ENCODE data around the gene AMDHD2.
A peak's percentile ranks its signal among the peaks of the same experiment; 100 is the strongest.
"Not testable (repeated sequence)": the region's sequence is repeated elsewhere in the genome, so short reads cannot be mapped to it uniquely, and the experiment has no call there.

The AMDHD2 gene

DNA sequence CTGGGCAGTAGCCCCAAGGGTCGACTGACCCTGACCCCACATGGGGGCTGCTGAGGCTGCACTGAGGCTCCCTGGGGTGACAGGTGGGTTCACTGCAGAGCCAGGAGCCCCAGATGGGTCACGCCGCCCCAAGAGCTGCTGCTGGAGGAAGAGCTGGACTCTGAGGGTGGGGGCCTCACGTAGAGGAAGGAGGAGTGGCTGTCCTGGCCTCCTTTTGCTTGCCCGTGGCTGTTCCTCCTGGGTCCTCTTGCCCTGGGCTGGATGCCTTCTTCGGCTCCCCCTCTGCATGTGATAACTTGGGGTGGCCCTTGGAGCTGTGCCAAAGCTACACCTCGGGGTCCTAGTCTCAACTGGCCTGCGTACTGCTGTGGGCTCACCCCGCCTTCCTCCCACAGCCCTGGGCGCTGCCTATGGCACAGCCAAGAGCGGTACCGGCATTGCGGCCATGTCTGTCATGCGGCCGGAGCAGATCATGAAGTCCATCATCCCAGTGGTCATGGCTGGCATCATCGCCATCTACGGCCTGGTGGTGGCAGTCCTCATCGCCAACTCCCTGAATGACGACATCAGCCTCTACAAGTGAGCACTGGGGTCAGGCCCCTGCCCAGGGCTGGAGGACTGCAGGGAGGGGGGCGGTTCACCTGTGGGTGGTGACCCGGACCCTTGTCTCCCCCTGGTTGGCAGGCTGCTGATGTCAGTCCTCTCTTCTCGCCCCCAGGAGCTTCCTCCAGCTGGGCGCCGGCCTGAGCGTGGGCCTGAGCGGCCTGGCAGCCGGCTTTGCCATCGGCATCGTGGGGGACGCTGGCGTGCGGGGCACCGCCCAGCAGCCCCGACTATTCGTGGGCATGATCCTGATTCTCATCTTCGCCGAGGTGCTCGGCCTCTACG, 1.1 kb upstream of the AMDHD2 start:
- FAIRE-seq, result no peak

GRCh38 chr16:2519711-2520080, 475 bp upstream of the AMDHD2 start:
- no peak for FAIRE-seq

GRCh38 chr16:2520784-2521531, 787 bp downstream of the AMDHD2 start:
- no peak for FAIRE-seq

DNA sequence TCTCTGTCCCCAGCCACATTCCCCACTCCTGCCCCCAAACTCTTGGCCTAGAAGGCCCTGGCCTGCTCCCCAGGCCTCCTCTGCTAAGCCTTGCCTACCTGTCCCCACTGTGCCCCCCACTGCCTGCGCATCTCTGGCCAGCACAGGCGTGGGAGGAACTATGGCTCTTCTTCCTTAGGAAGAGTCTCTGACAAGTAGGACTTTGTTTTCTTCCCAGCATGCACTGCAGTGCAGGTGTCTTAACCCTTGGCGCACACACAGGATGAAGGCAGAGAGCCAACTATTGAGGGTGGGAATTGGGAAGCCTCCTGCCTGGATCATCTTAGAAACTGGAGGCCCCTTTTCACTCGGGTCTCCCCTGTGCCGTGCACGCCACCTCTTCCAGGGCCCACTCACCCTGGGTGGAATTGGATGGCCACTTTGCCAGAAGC, 3.6 kb downstream of the AMDHD2 start:
- FAIRE-seq, result no peak

GRCh38 chr16:2524339-2524938, 4.3 kb downstream of the AMDHD2 start:
- FAIRE-seq, result no peak

DNA sequence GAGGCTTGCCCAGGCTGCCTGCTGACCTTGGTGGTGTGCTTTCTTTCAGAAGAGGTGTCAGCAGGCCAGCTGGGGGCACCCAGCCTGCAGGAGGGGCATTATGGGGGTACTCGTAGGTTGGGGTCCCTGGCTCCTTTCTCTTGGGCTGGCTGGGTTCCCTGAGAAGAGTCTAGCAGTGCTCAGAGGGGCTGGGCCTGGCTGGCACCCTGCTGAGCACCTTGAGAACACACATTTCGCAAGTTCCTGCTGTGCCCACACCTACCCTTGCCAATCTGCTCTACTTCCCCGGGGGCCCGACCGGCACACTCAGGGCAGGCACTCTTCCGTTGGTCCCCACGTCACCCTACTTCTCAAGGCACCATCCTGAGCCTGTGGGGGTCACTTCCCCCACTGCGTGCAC, 6.0 kb downstream of the AMDHD2 start:
- FAIRE-seq, result no peak

- no peak for FAIRE-seq
These were observed 7.1 kb downstream of the AMDHD2 start for GRCh38 chr16:2527071-2527783.

DNA sequence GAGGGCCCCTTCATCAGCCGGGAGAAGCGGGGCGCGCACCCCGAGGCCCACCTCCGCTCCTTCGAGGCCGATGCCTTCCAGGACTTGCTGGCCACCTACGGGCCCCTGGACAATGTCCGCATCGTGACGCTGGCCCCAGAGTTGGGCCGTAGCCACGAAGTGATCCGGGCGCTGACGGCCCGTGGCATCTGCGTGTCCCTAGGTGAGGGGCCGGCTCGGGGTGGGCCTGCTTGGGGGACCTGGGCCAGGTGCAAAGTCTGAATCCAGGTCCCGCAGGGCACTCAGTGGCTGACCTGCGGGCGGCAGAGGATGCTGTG, 7.6 kb downstream of the AMDHD2 start:
- no peak for FAIRE-seq

DNA sequence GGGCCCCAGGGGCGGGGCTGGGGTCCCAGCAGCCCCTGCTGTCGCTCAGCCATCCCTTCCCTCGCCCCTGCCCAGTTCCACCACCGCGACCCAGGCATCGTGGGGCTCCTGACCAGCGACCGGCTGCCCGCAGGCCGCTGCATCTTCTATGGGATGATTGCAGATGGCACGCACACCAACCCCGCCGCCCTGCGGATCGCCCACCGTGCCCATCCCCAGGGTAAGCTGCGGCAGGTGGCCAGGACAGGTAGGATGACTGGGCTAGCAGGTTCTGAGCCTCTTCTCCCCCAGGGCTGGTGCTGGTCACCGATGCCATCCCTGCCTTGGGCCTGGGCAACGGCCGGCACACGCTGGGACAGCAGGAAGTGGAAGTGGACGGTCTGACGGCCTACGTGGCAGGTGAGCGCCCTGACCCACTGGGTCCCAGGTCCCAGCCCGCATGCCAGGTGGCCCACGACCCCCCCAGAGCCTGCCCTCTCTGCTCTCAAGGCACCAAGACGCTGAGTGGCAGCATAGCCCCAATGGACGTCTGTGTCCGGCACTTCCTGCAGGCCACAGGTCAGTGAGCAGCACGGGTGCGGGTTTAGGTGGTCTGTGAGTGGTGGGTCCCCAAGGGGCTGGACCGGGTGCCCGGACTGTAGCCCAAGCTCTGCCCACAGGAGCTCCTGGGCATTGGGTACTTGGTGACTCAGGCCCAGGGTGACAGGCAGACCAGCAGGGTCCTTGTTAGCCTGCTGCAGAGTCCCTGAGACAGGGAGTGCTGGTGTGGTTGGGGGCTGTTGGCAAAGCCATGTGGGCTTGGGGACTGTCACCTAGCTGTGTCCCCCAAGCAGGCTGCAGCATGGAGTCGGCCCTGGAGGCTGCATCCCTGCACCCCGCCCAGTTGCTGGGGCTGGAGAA, 8.2 kb downstream of the AMDHD2 start:
- no peak for FAIRE-seq

DNA sequence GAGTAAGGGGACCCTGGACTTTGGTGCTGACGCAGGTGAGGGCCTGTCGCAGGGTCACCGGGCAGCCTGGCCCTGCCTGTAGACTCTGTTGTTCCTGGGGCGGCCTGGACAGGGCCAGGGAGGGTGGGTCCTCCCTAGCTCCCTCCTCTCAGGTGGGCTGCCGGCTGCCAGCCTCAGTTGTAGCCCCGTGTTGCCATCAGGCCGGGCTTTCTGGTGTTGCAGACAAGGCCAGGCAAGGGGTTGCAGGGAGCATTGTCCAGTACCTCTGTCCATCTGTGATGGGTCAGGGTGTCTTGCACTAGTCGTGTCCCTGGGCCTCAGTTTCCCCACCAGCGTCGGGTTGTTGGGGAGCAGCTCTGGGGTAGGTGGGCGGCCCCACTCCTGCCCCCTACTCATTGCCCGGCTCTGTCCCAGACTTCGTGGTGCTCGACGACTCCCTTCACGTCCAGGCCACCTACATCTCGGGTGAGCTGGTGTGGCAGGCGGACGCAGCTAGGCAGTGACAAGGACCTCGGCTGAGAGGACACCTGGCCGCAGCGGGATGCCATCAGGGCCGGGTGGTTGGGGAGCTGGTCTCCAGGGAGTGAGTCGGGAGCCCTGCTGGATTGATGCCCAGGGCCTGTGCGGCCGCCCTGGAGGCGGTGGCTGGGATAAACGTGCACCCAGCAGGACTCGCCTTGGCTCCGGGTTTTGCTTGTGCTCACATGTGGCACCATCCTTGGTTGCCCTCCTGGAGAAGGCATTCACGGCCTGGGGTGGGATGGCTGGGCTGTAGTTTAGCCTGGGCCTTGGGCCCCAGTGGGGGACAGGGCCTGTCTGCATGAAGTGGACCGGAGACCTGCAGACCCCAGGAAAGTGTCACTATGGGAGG, 9.1 kb downstream of the AMDHD2 start:
- FAIRE-seq, result no peak

DNA sequence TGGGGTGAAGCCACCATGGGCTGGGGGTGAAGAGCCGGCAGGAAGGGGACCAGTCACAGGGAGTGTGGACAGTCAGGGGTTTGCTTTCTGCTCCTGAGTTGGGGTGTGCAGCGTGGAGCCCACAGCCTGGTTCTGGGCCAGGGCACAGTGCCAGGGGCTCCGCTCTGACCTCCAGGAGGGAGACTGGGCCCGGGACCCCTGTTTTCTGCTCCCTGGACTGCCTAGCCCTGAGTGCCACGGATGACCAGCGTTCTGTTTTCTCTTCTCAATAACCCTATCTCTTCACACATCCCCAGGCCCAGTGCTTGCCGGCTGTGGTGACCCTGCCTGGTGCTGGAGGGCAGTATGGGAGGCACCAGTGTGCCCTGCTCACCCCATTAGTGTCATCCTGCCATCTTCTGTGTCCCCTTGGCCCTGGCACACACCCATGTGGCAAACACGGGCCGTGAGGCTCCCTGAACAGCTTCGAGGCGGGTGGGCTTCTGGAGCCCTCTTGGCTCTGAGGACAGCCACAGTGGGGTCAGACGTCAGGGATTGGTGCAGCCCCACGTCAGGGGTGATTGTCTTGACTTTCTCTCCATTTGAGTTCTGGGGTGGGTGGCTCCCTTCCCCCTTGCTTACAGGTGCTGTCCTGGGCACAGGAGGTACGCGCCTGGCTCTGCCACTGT, 9.9 kb downstream of the AMDHD2 start:
- FAIRE-seq, result no peak

GRCh38 chr16:2530629-2531318, 10.6 kb downstream of the AMDHD2 start:
- no peak for FAIRE-seq

- FAIRE-seq, result no peak
These were observed 11.2 kb downstream of the AMDHD2 start, which contains the start of gene CEMP1 for GRCh38 chr16:2531371-2531695. Gene CEMP1 (minus strand): TSS chr16:2531408. CDS start chr16:2531073, 335 bp downstream.

- peak; percentile 43 for FAIRE-seq
These were observed 11.7 kb downstream of the AMDHD2 start for GRCh38 chr16:2531696-2532493.

DNA sequence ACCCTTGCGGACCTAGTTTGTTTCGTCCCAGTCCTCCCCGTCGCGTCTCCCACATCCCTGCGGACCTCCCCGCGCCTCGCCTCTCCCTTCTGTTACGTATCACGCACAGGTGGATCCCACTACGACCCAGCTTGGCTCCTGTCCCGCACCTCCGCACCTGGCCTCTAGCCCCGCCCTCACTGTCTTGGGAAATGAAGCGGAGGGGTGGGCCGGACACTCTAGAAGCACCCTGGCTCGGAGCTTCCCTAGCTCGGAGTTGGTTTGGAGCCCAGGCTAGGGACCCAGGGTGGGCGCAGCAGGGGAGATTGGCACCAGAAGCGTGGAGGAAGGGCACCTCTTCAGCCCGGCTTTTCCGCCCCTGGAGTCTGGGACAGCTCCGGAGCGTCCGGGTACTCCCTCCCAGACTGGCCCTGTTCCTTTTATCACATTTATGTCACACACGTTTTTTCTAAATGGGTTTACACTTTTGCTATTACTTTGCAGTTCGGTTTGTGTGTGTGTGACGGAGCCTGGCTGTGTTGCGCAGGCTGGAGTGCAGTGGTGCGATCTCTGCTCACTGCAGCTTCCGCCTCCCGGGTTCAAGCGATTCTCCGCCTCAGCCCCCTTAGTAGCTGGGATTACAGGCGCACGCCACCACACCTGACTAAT, 12.4 kb downstream of the AMDHD2 start:
- FAIRE-seq, result no peak

GRCh38 chr16:2533142-2533755, 13.1 kb downstream of the AMDHD2 start:
- not testable (repeated sequence) for FAIRE-seq

GRCh38 chr16:2533912-2534311, 13.7 kb downstream of the AMDHD2 start:
- no peak for FAIRE-seq

DNA sequence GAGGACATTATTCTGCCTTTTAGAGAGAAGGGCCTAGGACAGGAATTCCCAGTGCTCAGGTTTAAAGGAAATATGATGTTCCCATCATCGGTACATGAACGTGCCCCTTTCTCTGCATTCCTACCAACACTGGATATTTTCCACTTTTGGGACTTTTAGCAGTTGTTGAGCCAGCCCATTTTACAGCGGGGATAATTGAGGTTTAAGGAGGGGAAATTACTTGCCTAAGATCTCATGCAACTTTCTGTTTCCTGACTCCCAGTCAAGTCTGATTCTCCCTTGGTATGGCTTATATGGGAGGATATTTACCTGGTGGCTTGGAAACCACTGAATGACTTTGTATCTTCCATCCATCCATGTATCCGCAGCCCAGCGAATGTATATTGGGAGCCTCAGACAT, 14.2 kb downstream of the AMDHD2 start:
- not testable (repeated sequence) for FAIRE-seq

Measured in colon (tissue), 2 donors.